CD14-positive monocyte (primary cell): ENCODE results near the gene LAPTM4A. TPM values are rescaled to one million over a fixed set of nuclear protein-coding genes. Genes with fewer than 3 reads are reported as not detected.

Experiments used
- DNase-seq, 3 donors: peaks; one replicate each; pipeline ENCODE4 v3.0.0-alpha.2; 2011 to 2022
- H2AFZ ChIP-seq: 2 replicates; pipeline ENCODE4 v1.6.0; 2012; ENCODE audit warnings: mild to moderate bottlenecking, low read depth, low read length, inconsistent platforms; ENCODE audit not compliant: insufficient read depth, poor library complexity, severe bottlenecking
- H3K27ac ChIP-seq, 2 donors: 1 replicate in 1 of 2; 2 replicates in 1 of 2; pipeline ENCODE4 v1.5.1; 2012 to 2013; ENCODE audit warnings: low read length in 2 of 2, control low read depth in 1 of 2, inconsistent platforms in 1 of 2, low read depth in 1 of 2, mild to moderate bottlenecking in 1 of 2
- H3K27me3 ChIP-seq, 2 donors: one replicate each; pipeline versions ENCODE4 v1.6.0 to v1.6.1; 2011 to 2013; ENCODE audit warnings: low read length in 2 of 2; ENCODE audit not compliant: control insufficient read depth in 2 of 2, insufficient read depth in 2 of 2
- H3K36me3 ChIP-seq, 2 donors: replicated peaks in 1 of 2; 1 replicate in 1 of 2; 2 replicates in 1 of 2; pipeline versions ENCODE4 v1.5.1 to v1.6.1; 2012 to 2013; ENCODE audit warnings: low read length in 2 of 2, control low read depth in 1 of 2, inconsistent platforms in 1 of 2, mild to moderate bottlenecking in 1 of 2; ENCODE audit not compliant: insufficient read depth in 2 of 2, control insufficient read depth in 1 of 2
- H3K4me1 ChIP-seq, 2 donors: 1 replicate in 1 of 2; 2 replicates in 1 of 2; pipeline versions ENCODE4 v1.5.1 to v1.6.1; 2012 to 2013; ENCODE audit warnings: low read length in 2 of 2, control low read depth in 1 of 2, inconsistent platforms in 1 of 2, mild to moderate bottlenecking in 1 of 2, moderate library complexity in 1 of 2; ENCODE audit not compliant: insufficient read depth in 2 of 2, control insufficient read depth in 1 of 2
- H3K4me2 ChIP-seq: replicated peaks from 2 replicates; pipeline ENCODE3; 2012; ENCODE audit warnings: low read length, moderate library complexity, mild to moderate bottlenecking; ENCODE audit not compliant: poor library complexity, severe bottlenecking; ENCODE audit errors: extremely low read depth
- H3K4me3 ChIP-seq, 3 experiments: fragments of 200-600 bp in 1 of 3; sonication (generic) in 1 of 3; replicated peaks in 1 of 3; 1 replicate in 2 of 3; 2 replicates in 1 of 3; pipeline ENCODE4 v1.5.1; 2011 to 2013; ENCODE audit warnings: low read length in 3 of 3, mild to moderate bottlenecking in 3 of 3, control low read depth in 2 of 3, low read depth in 2 of 3, inconsistent platforms in 1 of 3, moderate library complexity in 1 of 3
- H3K79me2 ChIP-seq: 2 replicates; pipeline ENCODE4 v1.6.0; 2012; ENCODE audit warnings: mild to moderate bottlenecking, control low read depth, inconsistent platforms, low read length, moderate library complexity; ENCODE audit not compliant: insufficient read depth
- H3K9ac ChIP-seq: 2 replicates; pipeline ENCODE4 v1.6.0; 2017; ENCODE audit warnings: low read length, mild to moderate bottlenecking; ENCODE audit not compliant: insufficient read depth, poor library complexity, severe bottlenecking
- H3K9me3 ChIP-seq, 2 donors: replicated peaks in 1 of 2; 1 replicate in 1 of 2; 2 replicates in 1 of 2; pipeline versions ENCODE4 v1.5.1 to v1.6.1; 2012 to 2013; ENCODE audit warnings: low read length in 2 of 2, control low read depth in 1 of 2; ENCODE audit not compliant: control insufficient read depth in 1 of 2, insufficient read depth in 1 of 2
- H4K20me1 ChIP-seq: 2 replicates; pipeline ENCODE4 v1.6.0; 2012; ENCODE audit warnings: mild to moderate bottlenecking, low read length, control low read depth, moderate library complexity; ENCODE audit not compliant: insufficient read depth
- H3K27ac Mint-ChIP-seq, 7 donors: one replicate each; pipeline ENCODE4 v1.8.0; 2020; ENCODE audit warnings: mild to moderate bottlenecking in 7 of 7, mixed read lengths in 7 of 7, moderate library complexity in 6 of 7, inconsistent platforms in 2 of 7
- H3K27me3 Mint-ChIP-seq, 3 donors: one replicate each; pipeline ENCODE4 v1.8.0; 2021 to 2022; ENCODE audit warnings: low read depth in 3 of 3, mild to moderate bottlenecking in 3 of 3, mixed read lengths in 3 of 3, moderate library complexity in 3 of 3, inconsistent platforms in 1 of 3
- H3K36me3 Mint-ChIP-seq, 2 donors: one replicate each; pipeline ENCODE4 v1.8.0; 2020; ENCODE audit warnings: mixed read lengths in 2 of 2, inconsistent platforms in 1 of 2, mild to moderate bottlenecking in 1 of 2
- H3K4me1 Mint-ChIP-seq: one replicate; pipeline ENCODE4 v1.8.0; 2020; ENCODE audit warnings: mild to moderate bottlenecking, mixed read lengths
- H3K4me3 Mint-ChIP-seq, 2 donors: one replicate each; pipeline ENCODE4 v1.8.0; 2020; ENCODE audit warnings: mild to moderate bottlenecking in 2 of 2, mixed read lengths in 2 of 2, moderate library complexity in 1 of 2
- H3K9me3 Mint-ChIP-seq, 7 donors: one replicate each; pipeline ENCODE4 v1.8.0; 2020 to 2022; ENCODE audit warnings: mixed read lengths in 7 of 7, mild to moderate bottlenecking in 6 of 7, moderate library complexity in 6 of 7, inconsistent platforms in 2 of 7
- CTCF ChIP-seq: fragments of 200-600 bp; IDR thresholded peaks from one replicate; pipeline ENCODE4 v1.8.0; 2022; ENCODE audit warnings: antibody characterized with exemption, mild to moderate bottlenecking
- whole genome bisulfite sequencing: methylation state at CpG from one replicate; pipeline ENCODE4 v1.1.5; 2013; ENCODE audit warnings: missing lambda C conversion rate; ENCODE audit not compliant: insufficient coverage; 5-methylcytosine and 5-hydroxymethylcytosine counted together
- intact Hi-C, 2 donors: fragments of 100-400 bp; cut with micrococcal nuclease; formaldehyde crosslinking; loops; one replicate each; pipeline versions ENCODE4 v1.15.0 to v1.15.1; 2023
- polyA plus RNA-seq, 3 donors: library from polyadenylated mRNA; depleted of rRNA in 1 of 3; unstranded in 2 of 3; stranded (reverse) in 1 of 3; fragments of 300-500 nt in 2 of 3; fragments of >200 nt in 1 of 3; fragmentation: Illumina TruSeq in 2 of 3; gene quantifications; 1 replicate in 2 of 3; 2 replicates in 1 of 3; pipeline ENCODE4 v1.2.3, GENCODE V29; 2012 to 2021

Gene LAPTM4A
- polyA plus RNA-seq, 3 donors, result 182 to 442 (median 421) TPM

DNA sequence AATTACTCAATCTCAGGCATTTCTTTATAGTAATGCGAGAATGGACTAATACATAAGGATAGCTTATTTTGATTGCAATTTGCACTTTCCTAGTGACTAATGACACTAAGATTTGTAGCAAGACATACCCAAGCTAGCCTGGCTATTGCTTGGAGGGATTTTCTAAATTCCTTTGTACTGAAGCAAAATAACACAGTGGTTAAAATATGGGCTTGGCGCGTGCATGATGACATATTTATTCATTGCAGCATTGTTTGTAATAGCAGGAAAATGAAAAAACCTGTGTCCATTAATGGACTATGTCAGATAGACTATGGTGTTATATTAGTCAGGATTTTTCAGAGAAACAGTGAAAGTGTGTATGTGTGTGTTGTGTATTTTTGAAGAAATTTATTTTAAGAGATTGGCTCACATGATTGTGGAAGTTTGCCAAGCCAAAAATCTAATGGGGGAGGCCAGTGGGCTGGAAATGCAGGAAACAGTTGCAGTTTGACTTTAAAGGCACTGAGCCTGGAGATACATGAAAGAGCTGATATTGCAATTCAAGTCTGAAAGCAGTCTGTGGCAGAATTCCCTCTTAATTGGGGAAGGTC lies 16.7 kb upstream of the LAPTM4A start:
- H3K27ac Mint-ChIP-seq, result peak overlapping the region in 1 of 7 donors; percentile 60

DNA sequence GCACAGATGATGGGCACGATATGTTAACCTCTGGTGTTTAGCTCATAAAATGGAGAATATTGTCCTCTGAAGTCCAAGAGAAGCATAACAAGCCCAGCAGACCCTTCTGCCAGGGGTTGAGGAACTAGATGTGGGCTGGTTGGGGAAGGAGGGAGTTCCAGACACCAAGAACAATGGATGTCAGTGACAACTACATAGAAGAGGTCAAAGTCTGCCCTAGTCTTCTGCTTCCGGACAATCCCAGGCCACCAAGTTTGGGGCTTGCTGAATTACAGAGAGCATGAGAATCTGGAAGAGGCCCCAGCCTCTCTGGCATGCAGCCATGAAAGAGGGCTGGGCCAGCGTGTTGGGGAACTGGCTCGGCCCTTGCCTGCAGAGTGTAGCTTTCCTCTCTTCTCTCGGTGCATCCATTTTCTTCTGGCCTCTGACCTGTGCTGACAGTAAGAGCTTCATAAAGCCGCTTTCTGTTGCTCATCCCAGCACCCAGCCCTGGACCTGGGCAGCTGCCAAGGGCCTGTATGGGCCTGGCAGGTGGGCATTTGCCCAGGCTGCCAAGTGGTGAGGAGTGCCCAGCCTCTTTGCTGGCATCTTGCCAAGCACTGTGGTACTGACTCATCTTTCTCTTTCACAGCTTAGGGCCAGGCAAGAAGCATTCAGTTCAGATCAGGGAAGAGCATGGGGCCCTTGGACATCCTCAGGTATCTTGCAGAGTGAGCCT lies 14.6 kb upstream of the LAPTM4A start:
- Histone ChIP-seq H3K9me3 (peaks cover 3 to 9% of the 10 kb centered on the region in 2 donors), H3K4me3 (no peak overlapping the region), H3K4me2 (no peak overlapping the region), H3K36me3 (no peaks in the 10 kb centered on the region), H3K4me1 (peaks cover 6 to 7% of the 10 kb centered on the region in 2 donors), H3K27me3 (no peaks in the 10 kb centered on the region), H3K27ac (no peak overlapping the region), H4K20me1 (no peaks in the 10 kb centered on the region), H3K79me2 (no peaks in the 10 kb centered on the region), H2AFZ (peak overlapping the region; percentile 31), H3K9ac (no peak overlapping the region)
- DNase-seq, result peak; percentile 44 to 57 (median 56)
- Mint-ChIP-seq H3K9me3 (peaks cover 0 to 14% (median 5%) of the 10 kb centered on the region in 7 donors), H3K27ac (peak overlapping the region in 4 of 7 donors; percentile 15 to 55 (median 26)), H3K27me3 (peaks cover 2 to 7% (median 2%) of the 10 kb centered on the region in 3 donors), H3K36me3 (no peaks in the 10 kb centered on the region), H3K4me3 (no peak overlapping the region), H3K4me1 (peaks cover 9% of the 10 kb centered on the region)
- intact Hi-C loops, result no loop called here
- TF ChIP-seq CTCF, result no peak
- WGBS, result 71% methylated on average over 6 of the region's 6 CpGs

More for the DNA sequence above, 16.7 kb upstream of the LAPTM4A start:
- Mint-ChIP-seq H3K27me3 (peaks cover 4 to 5% (median 4%) of the 10 kb centered on the region in 3 donors), H3K4me1 (peaks cover 9% of the 10 kb centered on the region), H3K36me3 (no peaks in the 10 kb centered on the region), H3K4me3 (no peak overlapping the region), H3K9me3 (peaks cover 0 to 11% (median 4%) of the 10 kb centered on the region in 7 donors)
- Histone ChIP-seq H2AFZ (no peak overlapping the region), H3K79me2 (no peaks in the 10 kb centered on the region), H4K20me1 (no peaks in the 10 kb centered on the region), H3K4me2 (no peak overlapping the region), H3K4me3 (no peak overlapping the region), H3K36me3 (no peaks in the 10 kb centered on the region), H3K27me3 (no peaks in the 10 kb centered on the region), H3K9ac (no peak overlapping the region), H3K27ac (no peak overlapping the region), H3K4me1 (peaks cover 6 to 7% of the 10 kb centered on the region in 2 donors), H3K9me3 (peaks cover 3 to 9% of the 10 kb centered on the region in 2 donors)
- no peak for DNase-seq
- 100% methylated on average over 2 of the region's 3 CpGs for WGBS
- intact Hi-C loops, result no loop called here
- no peak for TF ChIP-seq CTCF
